K562 (cell line): Measurements from ENCODE around the gene SAMD10. TPM values are rescaled to one million over a fixed set of nuclear protein-coding genes. Genes with fewer than 3 reads are reported as not detected.

Experiments
- EGR1 ChIP-seq: fragments of 450-650 bp; conservative IDR thresholded peaks from 2 replicates; pipeline ENCODE4 v1.6.1; 2017; ENCODE audit warnings: mild to moderate bottlenecking
- MTA3 ChIP-seq: fragments of 450-650 bp; formaldehyde crosslinking; IDR thresholded peaks from 2 replicates; pipeline ENCODE4 v1.6.1; 2017; ENCODE audit warnings: mild to moderate bottlenecking, borderline replicate concordance
- RB1 ChIP-seq: fragments of 450-650 bp; IDR thresholded peaks from 2 replicates; pipeline ENCODE4 v1.6.1; 2017; ENCODE audit warnings: low read depth, mild to moderate bottlenecking
- SMARCC2 ChIP-seq: fragments of 450-650 bp; IDR thresholded peaks from 2 replicates; pipeline ENCODE4 v1.6.1; 2017; ENCODE audit warnings: antibody characterized with exemption, moderate library complexity, mild to moderate bottlenecking, low read depth
- ZNF324 ChIP-seq: fragments of 250-450 bp; sonication (Bioruptor Pico); IDR thresholded peaks from 2 replicates; pipeline ENCODE4 v1.4.0; 2020; ENCODE audit warnings: mild to moderate bottlenecking
- ZNF407 ChIP-seq: fragments of 450-650 bp; IDR thresholded peaks from 2 replicates; pipeline ENCODE4 v1.6.1; 2016; ENCODE audit warnings: low read depth
- polyA plus RNA-seq, 8 experiments: library from polyadenylated mRNA; depleted of rRNA in 4 of 8; stranded (reverse) in 5 of 8; unstranded in 3 of 8; fragments of >200 nt; fragmentation: Nextera tagmentation in 2 of 8; fragmentation: Illumina TruSeq in 1 of 8; extraction: Ambion mirVana in 2 of 8; extraction: Trizol in 1 of 8; gene quantifications; 2 replicates each; pipeline versions ENCODE4 v1.2.1 to v1.2.3, GENCODE V29; 2011 to 2014; ENCODE audit warnings: inconsistent platforms in 1 of 8, missing spikeins in 1 of 8
- total RNA-seq, 7 experiments: library from RNA; depleted of rRNA in 6 of 7; stranded (reverse); fragments of >200 nt in 6 of 7; fragmentation: Illumina TruSeq in 2 of 7; extraction: Trizol in 2 of 7; gene quantifications; 2 replicates each; pipeline versions ENCODE4 v1.2.1 to v1.2.3, GENCODE V29; 2011 to 2021; ENCODE audit warnings: low replicate concordance in 1 of 7
- TF ChIP-seq, protein P1 (sequence below), 3 experiments: fragments of 200-800 bp in 1 of 3; fragments of 250-450 bp in 1 of 3; fragments of 450-650 bp in 1 of 3; sonication (Bioruptor Pico) in 1 of 3; sonication (Bioruptor generic) in 1 of 3; formaldehyde crosslinking in 1 of 3; IDR thresholded peaks; 2 replicates each; pipeline versions ENCODE4 v1.6.1 to v1.8.0; 2016 to 2022; ENCODE audit warnings: mild to moderate bottlenecking in 2 of 3, missing genetic modification characterization in 2 of 3, missing compliant biosample characterization in 1 of 3, moderate library complexity in 1 of 3

Gene SAMD10
- total and polyA plus RNA-seq, 9 of the 15 experiments (the other 6 are each of a cell fraction or from before 2014, with no cell fraction given), result 0.37 to 15.2 (median 4.8) TPM

GRCh38 chr20:64010711-64011237, 31.3 kb upstream of the SAMD10 start (continued):
- TF ChIP-seq, protein P1, sequence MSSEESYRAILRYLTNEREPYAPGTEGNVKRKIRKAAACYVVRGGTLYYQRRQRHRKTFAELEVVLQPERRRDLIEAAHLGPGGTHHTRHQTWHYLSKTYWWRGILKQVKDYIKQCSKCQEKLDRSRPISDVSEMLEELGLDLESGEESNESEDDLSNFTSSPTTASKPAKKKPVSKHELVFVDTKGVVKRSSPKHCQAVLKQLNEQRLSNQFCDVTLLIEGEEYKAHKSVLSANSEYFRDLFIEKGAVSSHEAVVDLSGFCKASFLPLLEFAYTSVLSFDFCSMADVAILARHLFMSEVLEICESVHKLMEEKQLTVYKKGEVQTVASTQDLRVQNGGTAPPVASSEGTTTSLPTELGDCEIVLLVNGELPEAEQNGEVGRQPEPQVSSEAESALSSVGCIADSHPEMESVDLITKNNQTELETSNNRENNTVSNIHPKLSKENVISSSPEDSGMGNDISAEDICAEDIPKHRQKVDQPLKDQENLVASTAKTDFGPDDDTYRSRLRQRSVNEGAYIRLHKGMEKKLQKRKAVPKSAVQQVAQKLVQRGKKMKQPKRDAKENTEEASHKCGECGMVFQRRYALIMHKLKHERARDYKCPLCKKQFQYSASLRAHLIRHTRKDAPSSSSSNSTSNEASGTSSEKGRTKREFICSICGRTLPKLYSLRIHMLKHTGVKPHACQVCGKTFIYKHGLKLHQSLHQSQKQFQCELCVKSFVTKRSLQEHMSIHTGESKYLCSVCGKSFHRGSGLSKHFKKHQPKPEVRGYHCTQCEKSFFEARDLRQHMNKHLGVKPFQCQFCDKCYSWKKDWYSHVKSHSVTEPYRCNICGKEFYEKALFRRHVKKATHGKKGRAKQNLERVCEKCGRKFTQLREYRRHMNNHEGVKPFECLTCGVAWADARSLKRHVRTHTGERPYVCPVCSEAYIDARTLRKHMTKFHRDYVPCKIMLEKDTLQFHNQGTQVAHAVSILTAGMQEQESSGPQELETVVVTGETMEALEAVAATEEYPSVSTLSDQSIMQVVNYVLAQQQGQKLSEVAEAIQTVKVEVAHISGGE (CRISPR knock-in tag; IDR thresholded peaks at IDR 0.05), result no peak
- no peak for TF ChIP-seq ZNF407
- no peak for TF ChIP-seq EGR1
- TF ChIP-seq RB1, result no peak
- no peak for TF ChIP-seq MTA3
- TF ChIP-seq ZNF324 (CRISPR knock-in tag), result no peak
- TF ChIP-seq SMARCC2, result no peak
